Measurements from ENCODE around the gene HMCN2.

GRCh38 chr9:130237076-130237475, 28.5 kb upstream of the HMCN2 start:
- TF ChIP-seq POLR2A (IDR thresholded peaks at IDR 0.05), result no peak
- no peak for TF ChIP-seq CTCF (IDR thresholded peaks at IDR 0.05)
